ENCODE data around the gene IL1RAPL2. TPM values are rescaled to one million over a fixed set of nuclear protein-coding genes. Genes with fewer than 3 reads are reported as not detected.

The IL1RAPL2 gene
- polyA plus RNA-seq, 2 of the 4 experiments (the other 2 are of a cell fraction), result not detected

GRCh38 chrX:105816517-105816916, 1250.5 kb downstream of the IL1RAPL2 start (continued):
- TF ChIP-seq MAX (IDR thresholded peaks at IDR 0.05), result no peak
- TF ChIP-seq NPAS2 (CRISPR knock-in tag; IDR thresholded peaks at IDR 0.05; ENCODE audit: borderline replicate concordance), result no peak
- no peak for TF ChIP-seq POLR2AphosphoS2 (conservative IDR thresholded peaks at IDR 0.05; ENCODE audit: low read length)

Small RNA genes within 50 kb of the gene (small RNA-seq; reads per million reads assigned to genes)
- gene RNU6-207P, result 0 to 0.86 (median 0) reads per million in 6 experiments
